HG03066 (cell line): ENCODE data around the gene LRRC8E.
A peak's percentile ranks its signal among the peaks of the same experiment; 100 is the strongest.
"Not testable (repeated sequence)": the region's sequence is repeated elsewhere in the genome, so short reads cannot be mapped to it uniquely, and the experiment has no call there.

Experiments used
- ATAC-seq: cut with Tn5 transposase; IDR thresholded peaks from one replicate; pipeline ENCODE4 v1.9.1; 2021; ENCODE audit warnings: low read depth; ENCODE audit not compliant: unreplicated experiment

LRRC8E gene

GRCh38 chr19:7926727-7927604, 38.7 kb downstream of the LRRC8E start:
- no peak for ATAC-seq

- no peak for ATAC-seq
Measured at GRCh38 chr19:7927605-7928333, 39.5 kb downstream of the LRRC8E start.

GRCh38 chr19:7928334-7928706, 40.0 kb downstream of the LRRC8E start:
- ATAC-seq: no peak

GRCh38 chr19:7928741-7929701, 40.7 kb downstream of the LRRC8E start:
- ATAC-seq: no peak

GRCh38 chr19:7930030-7930429, 41.7 kb downstream of the LRRC8E start:
- ATAC-seq: not testable (repeated sequence)

GRCh38 chr19:7930765-7931164, 42.5 kb downstream of the LRRC8E start:
- ATAC-seq: no peak

GRCh38 chr19:7931221-7932061, 43.1 kb downstream of the LRRC8E start:
- no peak for ATAC-seq

GRCh38 chr19:7932276-7932929, 44.1 kb downstream of the LRRC8E start:
- ATAC-seq: no peak

- ATAC-seq: no peak
Measured at GRCh38 chr19:7932930-7933300, 44.6 kb downstream of the LRRC8E start.

GRCh38 chr19:7933411-7933810, 45.1 kb downstream of the LRRC8E start:
- ATAC-seq: no peak

GRCh38 chr19:7933828-7934725, 45.8 kb downstream of the LRRC8E start:
- ATAC-seq: no peak

- no peak for ATAC-seq
Measured at GRCh38 chr19:7934766-7935165, 46.5 kb downstream of the LRRC8E start.

- ATAC-seq: no peak
Measured at GRCh38 chr19:7940841-7941240, 52.5 kb downstream of the LRRC8E start.

- ATAC-seq: no peak
Measured at GRCh38 chr19:7941895-7942596, 53.7 kb downstream of the LRRC8E start.

- peak; percentile 4 for ATAC-seq
Measured at GRCh38 chr19:7942981-7943443, 54.7 kb downstream of the LRRC8E start.

GRCh38 chr19:7943444-7944176, 55.3 kb downstream of the LRRC8E start, which contains the start of gene TIMM44:
Gene TIMM44 (minus strand): TSS chr19:7943666. CDS start chr19:7943651, 15 bp downstream.
- peak; percentile 94 for ATAC-seq
